Measurements from ENCODE around the gene ZBED1.

DNA sequence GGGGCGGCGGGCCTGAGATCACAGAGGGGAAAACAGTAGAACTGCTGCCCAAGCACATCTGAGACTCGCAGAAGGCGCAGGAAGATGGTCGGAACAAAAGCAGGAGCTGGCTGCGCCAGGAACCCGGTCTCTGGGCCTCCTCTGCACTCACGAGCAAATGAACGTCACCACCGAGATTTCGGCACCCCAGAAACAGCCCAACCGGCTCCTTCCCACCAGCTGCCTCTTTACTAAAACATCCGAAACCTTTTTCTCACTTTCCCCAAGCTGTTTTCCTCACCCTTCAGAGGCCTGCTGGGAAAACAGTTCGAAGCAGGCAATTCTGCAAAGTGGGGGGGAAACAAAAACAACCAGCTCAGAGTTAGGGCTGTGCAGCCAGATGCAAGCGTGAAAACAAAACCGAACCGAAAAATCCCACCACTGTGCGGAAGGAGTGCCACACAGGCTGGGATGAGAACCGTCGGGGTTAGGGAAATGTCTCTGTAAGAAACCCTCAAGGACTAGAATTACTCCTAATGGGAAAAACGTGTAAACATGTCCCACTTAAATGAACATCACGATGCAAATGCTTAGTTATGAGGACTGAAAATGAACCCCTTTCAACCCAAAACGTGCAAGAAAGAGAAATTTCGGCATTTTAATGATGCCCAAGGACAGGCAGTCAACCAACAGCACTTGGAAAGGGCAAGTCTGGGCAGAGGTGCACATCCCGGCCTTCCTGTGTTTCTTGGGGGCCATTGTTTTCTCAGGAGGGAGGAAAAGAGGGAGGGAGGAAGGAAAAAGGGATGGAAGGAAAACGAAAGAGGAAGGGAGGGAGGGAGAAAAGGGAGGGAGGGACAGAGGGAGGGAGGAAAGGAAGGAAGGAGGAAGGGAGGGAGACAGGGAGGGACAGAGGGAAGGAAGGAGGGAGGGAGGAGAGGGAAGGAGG, 15.8 kb downstream of the ZBED1 start:
- no peak for TF ChIP-seq CTCF (conservative IDR thresholded peaks at IDR 0.05; ENCODE audit: low read depth, low read length)
- no peak for TF ChIP-seq EZH2phosphoT487 (IDR thresholded peaks at IDR 0.05; ENCODE audit: borderline replicate concordance, low read length)
